Right kidney (tissue), 9 donors: ENCODE data around the gene RNF227.
A peak's percentile ranks its signal among the peaks of the same experiment; 100 is the strongest.
"Not testable (repeated sequence)": the region's sequence is repeated elsewhere in the genome, so short reads cannot be mapped to it uniquely, and the experiment has no call there.

Source experiments
- DNase-seq: peaks from one replicate; pipeline ENCODE4 v3.0.0-alpha.2; 2016
- long read RNA-seq, 8 donors: transcript quantifications; one replicate each; lab custom pipeline, GENCODE V29; 2026

The RNF227 gene
- long read RNA-seq, donor 1, transcript RNF227-202 (1 exons, 2,618 nt), result major isoform, 5 of 8 reads
- long read RNA-seq, donor 1, partial matches to known transcripts, result 0 of 8 reads
- long read RNA-seq, donor 1, other reads (novel, unspliced or antisense), result 0 of 8 reads
- long read RNA-seq, donor 2, transcript RNF227-202 (1 exons, 2,618 nt), result major isoform, 5 of 6 reads
- long read RNA-seq, donor 2, partial matches to known transcripts, result 0 of 6 reads
- long read RNA-seq, donor 2, other reads (novel, unspliced or antisense), result 0 of 6 reads
- long read RNA-seq, donor 3, partial matches to known transcripts, result 0 of 3 reads
- long read RNA-seq, donor 3, other reads (novel, unspliced or antisense), result 0 of 3 reads
- long read RNA-seq, donor 4, transcript RNF227-202 (1 exons, 2,618 nt), result major isoform, 8 of 10 reads
- long read RNA-seq, donor 4, partial matches to known transcripts, result 0 of 10 reads
- long read RNA-seq, donor 4, other reads (novel, unspliced or antisense), result 0 of 10 reads
- long read RNA-seq, donor 5, partial matches to known transcripts, result 0 of 4 reads
- long read RNA-seq, donor 5, other reads (novel, unspliced or antisense), result 0 of 4 reads
- long read RNA-seq, donor 6, transcript RNF227-202 (1 exons, 2,618 nt), result major isoform, 6 of 6 reads
- long read RNA-seq, donor 6, partial matches to known transcripts, result 0 of 6 reads
- long read RNA-seq, donor 6, other reads (novel, unspliced or antisense), result 0 of 6 reads
- long read RNA-seq, donor 7, result 0 reads
- long read RNA-seq, donor 8, partial matches to known transcripts, result 0 of 6 reads
- long read RNA-seq, donor 8, other reads (novel, unspliced or antisense), result 0 of 6 reads

- DNase-seq, result peak; percentile 98
Observed at GRCh38 chr17:7915611-7916384, at the start of gene RNF227. Gene RNF227, minus strand, starts transcription at chr17:7916289. Its CDS starts 94 bp downstream, at chr17:7916195.

GRCh38 chr17:7961421-7961820, 45.3 kb upstream of the RNF227 start:
- DNase-seq, result no peak

- DNase-seq, result no peak
Observed at GRCh38 chr17:7959503-7960253, 43.6 kb upstream of the RNF227 start.

DNA sequence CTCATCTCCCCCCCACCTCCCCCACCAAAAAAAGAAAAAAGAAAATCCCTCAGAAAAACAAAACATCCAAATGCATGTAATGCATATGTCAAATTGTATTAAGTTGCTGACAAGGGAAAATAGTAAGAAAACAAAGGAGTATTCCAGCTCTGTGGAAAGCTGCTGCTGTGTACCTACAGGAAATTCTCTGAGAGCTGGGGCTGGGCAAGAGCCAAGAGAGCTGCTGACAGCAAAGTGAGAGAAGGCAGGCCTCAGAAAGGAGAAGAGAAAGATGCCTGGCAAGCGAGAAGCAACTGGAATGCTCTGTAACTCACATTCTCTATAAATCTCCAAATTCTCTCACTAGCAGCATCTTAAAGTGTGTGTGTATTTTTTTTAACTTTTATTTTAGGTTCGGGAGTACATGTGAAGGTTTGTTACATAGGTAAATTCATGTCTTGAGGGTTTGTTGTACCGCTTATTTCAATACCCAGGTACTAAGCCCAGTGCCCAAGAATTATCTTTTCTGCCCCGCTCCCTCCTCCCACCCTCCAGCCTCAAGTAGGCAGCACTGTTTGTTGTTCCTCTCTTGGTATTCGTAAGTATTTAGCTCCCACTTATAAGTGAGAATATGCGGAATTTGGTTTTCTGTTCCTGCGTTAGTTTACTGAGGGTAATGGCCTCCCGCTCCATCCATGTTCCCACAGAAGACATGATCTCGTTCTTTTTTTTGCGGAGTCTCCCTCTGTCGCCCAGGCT, 40.3 kb upstream of the RNF227 start:
- DNase-seq, result no peak

GRCh38 chr17:7955414-7956227, 39.5 kb upstream of the RNF227 start:
- no peak for DNase-seq

DNA sequence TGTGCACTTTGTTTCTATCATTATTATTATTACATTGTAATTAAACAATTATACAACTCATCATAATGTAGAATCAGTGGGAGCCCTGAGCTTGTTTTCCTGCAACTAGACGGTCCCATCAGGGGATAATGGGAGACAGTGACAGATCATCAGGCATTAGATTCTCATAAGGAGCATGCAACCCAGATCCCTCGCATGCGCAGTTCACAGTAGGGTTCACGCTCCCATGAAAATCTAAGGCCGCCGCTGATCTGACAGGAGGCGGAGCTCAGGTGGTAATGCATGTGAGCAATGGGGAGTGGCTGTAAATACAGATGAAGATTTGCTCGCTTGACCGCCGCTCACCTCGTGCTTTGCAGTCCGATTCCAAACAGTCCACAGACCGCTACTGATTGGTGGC, 37.2 kb upstream of the RNF227 start:
- not testable (repeated sequence) for DNase-seq

GRCh38 chr17:7951143-7951792, 35.2 kb upstream of the RNF227 start:
- DNase-seq, result no peak

DNA sequence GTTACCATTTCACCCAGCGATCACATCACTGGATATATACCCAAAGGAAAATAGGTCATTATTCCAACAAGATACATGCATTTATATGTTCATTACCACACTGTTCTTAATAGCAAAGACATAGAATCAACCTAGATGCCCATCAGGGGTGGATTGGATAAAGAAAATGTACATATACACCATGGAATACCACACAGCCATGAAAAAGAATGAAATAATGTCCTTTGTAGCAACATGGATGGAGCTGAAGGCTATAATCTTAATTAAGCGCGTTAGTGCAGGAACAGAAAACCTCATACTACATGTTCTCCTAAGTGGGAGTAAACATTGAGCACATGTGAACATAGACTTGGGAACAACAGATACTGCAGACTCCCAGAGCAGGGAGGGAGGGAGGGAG, 34.5 kb upstream of the RNF227 start:
- DNase-seq, result no peak

- DNase-seq, result no peak
Observed at GRCh38 chr17:7947651-7948050, 31.6 kb upstream of the RNF227 start.

DNA sequence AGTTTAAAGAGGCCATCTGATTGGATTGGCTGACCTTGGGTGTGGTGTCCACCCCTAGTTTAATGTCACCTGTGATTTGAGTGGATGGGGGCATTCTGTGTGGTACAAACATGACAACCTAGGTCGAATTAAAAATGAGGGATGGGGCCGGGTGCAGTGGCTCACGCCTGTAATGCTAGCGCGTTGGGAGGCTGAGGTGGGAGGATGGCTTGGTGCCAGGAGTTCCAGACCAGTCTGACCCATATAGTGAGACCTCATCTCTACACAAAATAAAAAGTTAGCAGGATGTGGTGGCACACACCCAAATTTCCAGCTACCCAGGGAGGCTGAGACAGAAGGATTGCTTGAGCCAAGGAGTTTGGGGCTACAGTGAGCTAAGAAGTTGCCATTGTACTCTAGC, 30.4 kb upstream of the RNF227 start:
- DNase-seq, result no peak

DNA sequence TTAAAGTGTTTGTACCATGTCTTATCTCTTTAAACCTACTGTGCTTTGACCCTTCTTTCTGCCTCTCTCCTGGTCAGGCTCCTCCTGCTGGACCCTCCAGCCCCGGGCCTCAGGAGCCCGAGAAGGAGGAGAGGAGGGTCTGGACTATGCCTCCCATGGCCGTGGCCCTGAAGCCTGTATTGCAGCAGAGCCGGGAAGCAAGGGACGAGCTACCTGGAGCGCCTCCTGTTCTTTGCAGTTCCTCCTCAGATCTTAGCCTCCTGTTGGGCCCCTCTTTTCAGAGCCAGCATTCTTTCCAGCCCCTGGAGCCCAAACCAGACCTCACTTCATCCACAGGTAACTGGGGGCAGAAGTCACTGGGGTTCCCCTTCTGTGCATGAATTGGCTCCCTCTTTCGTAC, 29.6 kb upstream of the RNF227 start:
- DNase-seq, result no peak

DNA sequence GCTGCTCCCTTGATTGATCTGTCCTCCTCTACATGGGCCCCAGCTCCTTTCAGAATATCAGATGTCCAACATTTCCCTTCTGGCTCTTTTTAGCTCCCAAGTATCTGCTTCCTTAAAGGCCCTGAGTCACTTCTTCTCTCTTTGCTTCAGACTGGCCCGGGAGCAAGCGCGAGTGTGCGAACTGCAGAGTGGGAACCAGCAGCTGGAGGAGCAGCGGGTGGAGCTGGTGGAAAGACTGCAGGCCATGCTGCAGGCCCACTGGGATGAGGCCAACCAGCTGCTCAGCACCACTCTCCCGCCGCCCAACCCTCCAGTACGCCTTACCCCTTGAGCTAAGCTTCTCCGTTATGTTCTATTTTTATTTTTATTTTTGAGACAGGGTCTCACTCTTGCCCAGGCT, 28.2 kb upstream of the RNF227 start:
- DNase-seq, result no peak

GRCh38 chr17:7943291-7943690, 27.2 kb upstream of the RNF227 start:
- DNase-seq, result no peak

GRCh38 chr17:7940743-7941142, 24.7 kb upstream of the RNF227 start:
- no peak for DNase-seq

GRCh38 chr17:7940034-7940433, 23.9 kb upstream of the RNF227 start:
- no peak for DNase-seq

DNA sequence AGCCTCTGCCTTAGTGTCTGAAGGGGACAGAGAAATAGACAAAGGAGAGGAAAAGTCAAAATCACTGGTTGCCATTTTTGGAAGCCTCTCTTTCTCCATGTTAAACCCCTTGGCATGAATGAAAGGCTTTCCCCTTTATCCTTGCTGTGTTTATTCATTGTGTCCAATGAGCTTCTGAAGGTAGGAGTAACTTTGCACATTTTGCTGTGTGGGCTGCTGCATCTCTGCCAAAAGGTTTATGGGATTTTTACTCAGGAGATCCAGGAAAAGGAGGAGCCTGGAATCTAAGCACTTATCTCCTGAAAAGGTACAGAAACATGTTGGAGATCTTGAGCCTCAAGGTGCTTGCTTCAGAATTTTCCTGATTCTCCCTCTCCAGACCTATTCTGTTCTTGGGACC, 19.8 kb upstream of the RNF227 start:
- DNase-seq, result no peak

DNA sequence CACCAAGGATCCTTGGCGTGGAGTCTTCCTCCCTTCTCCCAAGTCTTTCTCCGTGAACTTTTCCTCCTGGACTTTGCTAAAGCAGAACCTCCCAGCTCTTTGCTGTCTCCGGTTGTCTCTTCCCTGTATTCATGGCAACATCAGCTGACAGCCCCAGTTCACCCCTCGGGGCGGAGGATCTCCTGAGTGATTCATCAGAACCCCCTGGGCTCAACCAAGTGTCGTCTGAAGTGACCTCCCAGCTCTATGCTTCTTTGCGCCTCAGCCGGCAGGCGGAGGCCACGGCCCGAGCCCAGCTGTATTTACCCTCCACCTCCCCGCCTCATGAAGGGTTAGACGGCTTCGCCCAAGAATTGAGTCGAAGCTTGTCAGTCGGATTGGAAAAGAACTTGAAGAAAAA, 16.9 kb upstream of the RNF227 start:
- DNase-seq, result peak; percentile 64

GRCh38 chr17:7932483-7932891, 16.4 kb upstream of the RNF227 start:
- no peak for DNase-seq

DNA sequence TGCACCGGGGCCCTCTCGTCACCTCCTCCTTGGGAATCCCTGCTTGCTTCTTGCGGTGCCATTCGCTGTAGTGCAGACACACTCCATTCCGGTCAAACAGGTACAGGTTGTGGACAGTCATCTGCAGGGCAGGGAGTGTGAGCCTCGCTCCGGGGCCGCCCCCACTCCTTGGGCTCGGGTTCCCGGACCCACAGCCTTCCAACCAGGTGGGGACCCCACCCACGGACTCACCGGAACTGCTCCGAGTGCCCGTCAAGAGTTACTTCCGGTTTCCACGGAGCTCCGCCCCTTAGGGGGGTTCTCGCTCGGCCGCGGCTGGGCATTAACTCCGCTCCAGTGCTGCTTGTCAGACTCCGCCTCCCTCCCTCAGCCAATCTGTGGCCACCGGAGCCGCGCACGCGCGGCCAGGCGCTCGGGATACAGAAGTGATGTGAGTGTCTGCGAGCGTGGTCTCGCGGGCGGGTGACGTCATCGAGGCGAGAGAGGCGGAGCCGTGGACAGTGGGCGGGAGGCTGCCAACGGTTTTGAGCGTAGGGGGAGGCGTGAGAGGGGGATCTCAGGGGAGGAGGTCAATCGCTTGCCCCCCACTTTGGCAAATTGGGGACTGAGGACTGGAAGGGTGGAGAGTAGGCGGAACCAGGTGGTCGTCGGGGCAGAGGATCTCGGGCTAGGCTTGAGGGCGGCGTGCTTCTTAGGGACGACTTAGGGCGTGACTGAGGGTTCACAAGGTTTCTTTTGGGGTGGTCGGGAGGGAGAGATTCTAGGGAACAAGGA, 15.8 kb upstream of the RNF227 start, which contains the start of the genes CNTROB and TRAPPC1:
TSS of gene CNTROB (plus strand) at position 498 of the 774 bp plus-strand sequence. CDS start 874 bp downstream, outside the sequence.
TSS of gene TRAPPC1 (minus strand) at position 238 of the 774 bp plus-strand sequence. CDS start at position 121, 117 bp downstream.
- peak; percentile 89 for DNase-seq
